ENCODE data around the gene USP15.
"Not testable (repeated sequence)": the region's sequence is repeated elsewhere in the genome, so short reads cannot be mapped to it uniquely, and the experiment has no call there.

USP15 gene

GRCh38 chr12:62335796-62336195, 75.6 kb downstream of the USP15 start:
- Histone ChIP-seq H3K4me1 (0 out of 2 replicates have a peak, but pooled peaks cover 4% of the 10 kb centered on the region), H3K4me3 (ENCODE audit: low read depth, low read length) (no peak overlapping the region), H3K27me3 (no peaks in the 10 kb centered on the region), H3K9me3 (no peaks in the 10 kb centered on the region), H3K36me3 (no peaks in the 10 kb centered on the region)
- DNase-seq, result no peak
- TF ChIP-seq, protein P1, sequence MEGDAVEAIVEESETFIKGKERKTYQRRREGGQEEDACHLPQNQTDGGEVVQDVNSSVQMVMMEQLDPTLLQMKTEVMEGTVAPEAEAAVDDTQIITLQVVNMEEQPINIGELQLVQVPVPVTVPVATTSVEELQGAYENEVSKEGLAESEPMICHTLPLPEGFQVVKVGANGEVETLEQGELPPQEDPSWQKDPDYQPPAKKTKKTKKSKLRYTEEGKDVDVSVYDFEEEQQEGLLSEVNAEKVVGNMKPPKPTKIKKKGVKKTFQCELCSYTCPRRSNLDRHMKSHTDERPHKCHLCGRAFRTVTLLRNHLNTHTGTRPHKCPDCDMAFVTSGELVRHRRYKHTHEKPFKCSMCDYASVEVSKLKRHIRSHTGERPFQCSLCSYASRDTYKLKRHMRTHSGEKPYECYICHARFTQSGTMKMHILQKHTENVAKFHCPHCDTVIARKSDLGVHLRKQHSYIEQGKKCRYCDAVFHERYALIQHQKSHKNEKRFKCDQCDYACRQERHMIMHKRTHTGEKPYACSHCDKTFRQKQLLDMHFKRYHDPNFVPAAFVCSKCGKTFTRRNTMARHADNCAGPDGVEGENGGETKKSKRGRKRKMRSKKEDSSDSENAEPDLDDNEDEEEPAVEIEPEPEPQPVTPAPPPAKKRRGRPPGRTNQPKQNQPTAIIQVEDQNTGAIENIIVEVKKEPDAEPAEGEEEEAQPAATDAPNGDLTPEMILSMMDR (IDR thresholded peaks at IDR 0.05; ENCODE audit: low read depth, low read length), result no peak

DNA sequence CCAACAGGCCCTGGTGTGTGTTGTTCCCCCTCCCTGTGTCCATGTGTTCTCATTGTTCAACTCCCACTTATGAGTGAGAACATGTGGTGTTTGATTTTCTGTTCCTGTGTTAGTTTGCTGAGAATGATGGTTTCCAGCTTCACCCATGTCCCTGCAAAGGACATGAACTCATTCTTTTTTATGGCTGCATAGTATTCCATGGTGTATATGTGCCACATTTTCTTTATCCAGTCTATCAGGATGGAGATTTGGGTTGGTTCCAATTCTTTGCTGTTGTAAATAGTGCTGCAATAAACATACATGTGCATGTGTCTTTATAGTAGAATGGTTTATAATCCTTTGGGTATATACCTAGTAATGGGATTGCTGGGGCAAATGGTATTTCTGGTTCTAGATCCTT, 77.4 kb downstream of the USP15 start:
- DNase-seq; H3K9me3 ChIP-seq; H3K4me3 ChIP-seq (ENCODE audit: low read depth, low read length); H3K27me3 ChIP-seq; H3K4me1 ChIP-seq; H3K36me3 ChIP-seq: not testable (repeated sequence)

DNA sequence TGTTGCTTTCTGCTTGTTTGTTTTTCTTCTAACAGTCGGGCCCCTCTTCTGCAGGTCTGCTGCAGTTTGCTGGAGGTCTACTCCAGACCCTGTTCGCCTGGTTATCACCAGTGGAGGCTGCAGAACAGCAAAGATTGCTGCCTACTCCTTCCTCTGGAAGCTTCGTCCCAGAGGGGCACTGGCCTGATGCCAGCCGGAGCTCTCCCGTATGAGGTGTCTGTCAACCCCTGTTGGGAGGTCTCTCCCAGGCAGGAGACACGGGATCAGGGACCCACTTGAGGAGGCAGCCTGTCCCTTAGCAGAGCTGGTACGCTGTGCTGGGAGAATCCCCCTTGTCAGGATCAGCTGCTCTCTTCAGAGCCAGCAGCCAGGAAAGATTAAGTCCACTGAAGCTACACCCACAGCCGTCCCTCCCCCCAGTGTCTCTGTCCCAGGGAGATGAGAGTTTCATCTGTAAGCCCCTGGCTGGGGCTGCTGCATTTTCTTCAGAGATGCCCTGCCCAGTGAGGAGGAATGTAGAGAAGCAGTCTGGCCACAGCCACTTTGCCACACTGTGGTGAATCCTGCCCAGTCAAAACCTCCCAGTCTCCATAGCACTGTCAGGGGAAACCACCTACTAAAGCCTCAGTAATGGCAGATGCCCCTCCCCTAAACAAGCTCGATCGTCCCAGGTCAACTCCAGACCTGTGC, 82.6 kb downstream of the USP15 start:
- not testable (repeated sequence) for H3K27me3 ChIP-seq; H3K4me1 ChIP-seq; H3K9me3 ChIP-seq; H3K4me3 ChIP-seq (ENCODE audit: low read depth, low read length); DNase-seq
- peaks cover 18% of the 10 kb centered on the region for H3K36me3 ChIP-seq

- H3K9me3 ChIP-seq; H3K27me3 ChIP-seq; DNase-seq; H3K4me1 ChIP-seq; H3K4me3 ChIP-seq (ENCODE audit: low read depth, low read length): not testable (repeated sequence)
- H3K36me3 ChIP-seq, result peaks cover 18% of the 10 kb centered on the region
These were observed 83.3 kb downstream of the USP15 start for GRCh38 chr12:62343304-62344120.

- H3K9me3 ChIP-seq, result not testable (repeated sequence)
These were observed 84.7 kb downstream of the USP15 start for GRCh38 chr12:62344731-62345556.

GRCh38 chr12:62345667-62346066, 85.5 kb downstream of the USP15 start:
- no peak for DNase-seq
- H3K9me3 ChIP-seq, result no peaks in the 10 kb centered on the region; the same call in 1 of the 2 replicates
- no peaks in the 10 kb centered on the region for H3K4me1 ChIP-seq
- TF ChIP-seq, protein P1 (IDR thresholded peaks at IDR 0.05; ENCODE audit: low read depth, low read length), result no peak
- H3K27me3 ChIP-seq, result no peaks in the 10 kb centered on the region
- H3K36me3 ChIP-seq, result peaks cover 18% of the 10 kb centered on the region
- H3K4me3 ChIP-seq (ENCODE audit: low read depth, low read length), result no peak overlapping the region

More at GRCh38 chr12:62344731-62345556, 84.7 kb downstream of the USP15 start:
- peaks cover 18% of the 10 kb centered on the region for H3K36me3 ChIP-seq
- not testable (repeated sequence) for DNase-seq; H3K27me3 ChIP-seq; H3K4me3 ChIP-seq (ENCODE audit: low read depth, low read length); H3K4me1 ChIP-seq

DNA sequence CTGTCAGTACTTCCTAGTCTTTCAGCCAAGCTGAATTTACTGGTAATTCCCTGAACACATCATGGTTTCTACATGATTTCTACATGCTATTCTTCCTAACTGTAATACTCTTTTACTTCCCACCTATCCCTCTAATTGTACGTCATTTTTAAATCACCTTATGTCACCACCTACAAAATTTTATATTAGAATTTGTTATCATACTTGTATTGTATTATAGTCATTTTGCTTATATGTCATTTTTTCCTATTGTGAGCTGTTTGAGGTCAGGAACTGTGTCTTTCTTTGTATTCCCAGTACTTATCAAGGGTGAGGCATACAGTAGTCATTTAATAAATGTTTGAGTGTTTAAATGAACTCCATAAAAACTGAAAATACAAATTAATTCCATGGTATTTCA, 86.6 kb downstream of the USP15 start:
- peaks cover 16% of the 10 kb centered on the region for H3K36me3 ChIP-seq
- DNase-seq, result no peak
- H3K4me3 ChIP-seq (ENCODE audit: low read depth, low read length), result no peak overlapping the region
- H3K4me1 ChIP-seq, result no peaks in the 10 kb centered on the region; the same call in 1 of the 2 replicates
- H3K27me3 ChIP-seq, result no peaks in the 10 kb centered on the region
- TF ChIP-seq, protein P1 (IDR thresholded peaks at IDR 0.05; ENCODE audit: low read depth, low read length), result no peak
- H3K9me3 ChIP-seq, result no peaks in the 10 kb centered on the region; the same call in 1 of the 2 replicates

Data from BE2C (cell line).